Pons (tissue), 1 donor: Measurements from ENCODE around the gene EMC8.

Experiments
- DNase-seq: peaks from one replicate; pipeline ENCODE4 v3.0.0-alpha.2; 2016; ENCODE audit warnings: low spot score

EMC8 gene

DNA sequence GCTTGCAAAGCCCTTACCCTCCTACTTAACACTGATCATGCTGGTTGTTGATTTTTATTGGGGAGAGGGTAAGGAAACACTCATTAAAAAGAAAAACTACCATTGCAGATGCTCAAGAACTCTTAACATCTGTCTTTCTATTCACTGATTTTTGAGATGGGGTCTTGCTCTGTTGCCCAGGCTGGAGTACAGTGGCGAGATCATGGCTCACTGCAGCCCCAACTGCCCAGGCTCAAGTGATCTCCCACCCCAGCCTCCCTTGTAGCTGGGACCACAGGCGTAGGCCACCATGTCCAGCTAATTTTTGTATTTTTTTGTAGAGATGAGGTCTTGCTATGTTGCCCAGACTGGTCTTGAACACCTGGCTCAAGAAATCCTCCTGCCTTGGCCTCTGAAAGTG is 14.5 kb downstream of the EMC8 start:
- DNase-seq = no peak

DNA sequence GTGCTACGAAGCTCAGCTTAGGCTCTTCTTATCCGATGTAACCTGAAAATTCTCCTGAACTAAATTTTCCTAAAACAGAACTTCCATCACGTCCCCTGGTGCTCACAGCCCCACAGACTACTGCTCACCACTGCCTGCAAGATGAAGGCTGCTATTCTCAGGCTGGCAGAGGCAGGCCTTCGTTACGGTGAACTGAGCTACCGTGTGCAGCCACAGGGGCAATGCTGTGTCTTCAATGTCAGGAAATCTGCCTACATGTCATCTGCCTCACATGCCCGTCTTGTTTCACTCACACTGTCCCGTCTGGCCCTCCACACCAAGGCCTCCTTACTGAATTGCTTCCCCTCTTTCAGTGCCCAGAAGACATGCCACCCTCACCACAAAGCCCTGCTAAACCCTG is 15.9 kb downstream of the EMC8 start:
- DNase-seq = no peak

GRCh38 chr16:85782451-85782850 is 16.9 kb downstream of the EMC8 start:
- peak; percentile 27 for DNase-seq

- peak; percentile 59 for DNase-seq
Observed at GRCh38 chr16:85781695-85782370, 17.5 kb downstream of the EMC8 start.

DNA sequence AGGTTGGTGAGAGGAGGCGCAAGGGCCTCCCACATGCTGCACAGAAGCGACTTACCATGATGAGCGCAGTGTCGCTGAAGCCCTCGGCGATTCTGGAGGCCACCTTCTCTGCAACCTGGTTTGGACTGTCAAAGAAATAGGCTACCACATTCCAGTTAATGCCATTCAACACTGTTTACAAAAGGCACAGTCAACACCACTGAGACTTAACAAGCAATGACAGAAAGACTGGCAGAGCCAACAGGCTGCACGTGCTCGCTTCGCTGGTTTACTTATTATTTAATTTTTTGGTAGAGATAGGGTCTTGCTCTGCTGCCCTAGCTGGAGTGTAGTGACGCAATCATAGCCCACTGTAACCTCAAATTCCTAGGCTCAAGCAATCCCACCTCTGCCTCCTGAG is 18.2 kb downstream of the EMC8 start:
- DNase-seq = no peak

DNA sequence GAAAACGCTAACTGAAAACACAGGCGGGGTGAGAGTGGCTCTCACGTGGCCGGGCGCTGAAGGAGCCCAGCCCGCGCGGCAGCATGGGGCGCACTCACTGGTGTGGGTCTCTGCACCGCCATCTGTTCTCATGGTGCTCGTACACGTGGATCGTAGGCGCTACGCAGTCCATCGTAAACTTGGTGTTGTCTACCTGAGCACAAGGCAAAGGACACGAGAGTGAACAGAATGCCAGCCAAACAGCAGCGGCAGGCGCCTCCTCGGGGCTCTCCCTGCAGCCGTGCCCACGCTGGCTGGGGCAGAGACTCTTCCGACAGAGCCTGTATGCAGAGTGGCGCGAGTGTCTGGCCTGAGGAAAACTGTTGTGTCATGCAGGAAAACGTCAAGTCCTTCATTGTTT is 19.1 kb downstream of the EMC8 start:
- no peak for DNase-seq

- no peak for DNase-seq
Observed at GRCh38 chr16:85778873-85779272, 20.5 kb downstream of the EMC8 start.

DNA sequence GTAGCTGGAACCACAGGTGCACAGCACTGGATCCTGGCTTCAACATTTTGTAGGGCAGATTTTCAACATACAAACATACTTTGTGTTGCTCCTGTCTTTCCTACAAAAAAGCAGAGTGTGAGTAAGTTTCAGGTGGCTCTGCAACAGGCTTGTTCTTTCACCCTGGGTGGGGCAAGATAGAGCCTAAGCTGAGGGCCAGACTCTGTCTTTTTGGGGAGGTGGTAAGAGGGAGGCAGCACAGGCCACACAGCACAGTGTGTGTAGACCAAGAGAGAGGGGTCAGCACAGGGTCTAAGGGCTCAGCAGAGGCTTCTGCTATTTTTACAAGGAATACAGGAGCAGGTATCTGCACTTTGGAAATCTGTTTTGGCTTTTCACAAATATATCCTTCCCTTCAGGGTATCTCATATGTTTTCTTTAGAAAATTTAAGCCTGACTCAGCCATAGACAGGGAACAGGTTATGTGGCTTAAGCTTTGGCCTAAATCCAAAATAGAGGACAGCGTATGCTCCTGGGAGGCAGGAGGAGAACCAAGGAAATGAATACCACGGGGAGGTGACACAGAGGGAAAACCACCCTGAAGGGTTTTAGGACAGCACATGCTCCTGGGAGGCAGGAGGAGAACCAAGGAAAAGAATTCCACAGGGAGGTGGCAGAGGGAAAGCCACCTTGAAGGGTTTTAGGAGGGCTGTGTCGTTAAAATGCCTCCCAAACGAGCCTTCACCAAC is 21.6 kb downstream of the EMC8 start:
- no peak for DNase-seq

GRCh38 chr16:85774811-85775210 is 24.5 kb downstream of the EMC8 start:
- no peak for DNase-seq

- no peak for DNase-seq
Observed at GRCh38 chr16:85774136-85774535, 25.2 kb downstream of the EMC8 start.

- no peak for DNase-seq
Observed at GRCh38 chr16:85773044-85773443, 26.3 kb downstream of the EMC8 start.

- DNase-seq = no peak
Observed at GRCh38 chr16:85770741-85771140, 28.6 kb downstream of the EMC8 start.

GRCh38 chr16:85768199-85768598 is 31.1 kb downstream of the EMC8 start:
- no peak for DNase-seq

GRCh38 chr16:85767531-85767930 is 31.8 kb downstream of the EMC8 start:
- DNase-seq = no peak

GRCh38 chr16:85765767-85766166 is 33.6 kb downstream of the EMC8 start:
- no peak for DNase-seq

GRCh38 chr16:85765211-85765610 is 34.1 kb downstream of the EMC8 start:
- DNase-seq = no peak

DNA sequence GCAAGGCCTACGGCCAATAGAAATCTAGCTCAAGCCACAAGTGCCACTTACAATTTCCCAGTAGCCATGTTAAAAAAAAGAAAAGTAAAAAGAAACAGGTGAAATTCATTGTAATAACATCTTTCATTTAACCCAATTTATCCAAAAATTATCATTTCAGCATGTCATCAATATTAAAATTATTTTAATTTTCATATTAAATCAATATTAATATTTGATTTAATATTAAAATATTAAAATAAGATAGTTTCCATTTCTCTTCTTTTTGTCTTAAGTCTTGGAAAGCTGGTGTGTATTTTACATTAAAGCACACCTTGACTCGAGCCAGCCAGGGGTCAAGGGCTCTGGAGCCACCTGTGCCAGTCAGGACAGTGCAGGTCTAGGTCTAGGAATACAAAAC is 35.7 kb downstream of the EMC8 start:
- no peak for DNase-seq

GRCh38 chr16:85762970-85763369 is 36.4 kb downstream of the EMC8 start:
- no peak for DNase-seq

GRCh38 chr16:85761861-85762260 is 37.5 kb downstream of the EMC8 start:
- DNase-seq = no peak

GRCh38 chr16:85759631-85760419 is 39.5 kb downstream of the EMC8 start:
- no peak for DNase-seq

DNA sequence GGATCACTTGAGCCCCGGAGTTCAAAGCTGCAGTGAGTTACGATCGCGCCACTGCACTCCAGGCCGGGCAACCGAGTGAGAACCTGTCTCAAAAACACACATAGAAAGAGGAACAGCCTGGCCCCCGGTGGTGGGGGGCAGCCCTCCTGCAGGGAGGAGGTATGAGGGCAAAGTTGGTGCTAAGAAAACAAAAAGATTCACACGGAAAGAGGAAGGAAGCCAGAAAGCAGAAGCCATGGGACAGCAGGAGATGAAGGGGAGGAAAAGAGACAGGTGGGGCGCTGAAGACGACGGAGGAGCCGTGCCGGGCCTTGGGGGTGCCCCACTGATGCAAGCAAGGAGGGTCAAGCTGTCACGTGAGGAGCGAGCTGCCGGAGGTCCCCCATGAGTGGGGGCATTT is 40.2 kb downstream of the EMC8 start:
- DNase-seq = no peak

DNA sequence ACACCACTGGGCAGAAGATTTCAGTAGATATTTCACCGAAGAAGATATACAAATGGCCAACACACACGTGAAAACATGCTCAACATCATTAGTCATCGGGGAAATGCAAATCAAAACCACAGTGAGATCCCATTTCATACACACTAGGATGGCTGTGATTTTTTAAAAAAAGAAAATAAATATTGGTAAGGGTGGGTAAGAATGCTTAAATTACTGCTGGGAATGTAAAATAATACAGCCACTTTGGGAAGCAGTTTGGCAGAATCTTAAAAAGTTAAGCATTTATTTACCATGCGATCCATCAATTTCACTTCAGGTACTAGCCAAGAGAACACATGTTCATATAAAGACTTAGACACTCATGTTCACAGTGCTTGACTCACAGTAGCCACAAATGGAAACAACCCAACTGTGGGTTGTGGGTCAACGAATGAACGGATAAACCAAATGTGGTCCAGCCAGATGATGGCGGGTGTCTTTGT is 42.0 kb downstream of the EMC8 start:
- DNase-seq = no peak
